Stimulated activated CD4-positive, alpha-beta T cell treated with anti-CD3 and anti-CD28 coated beads, Interleukin-1b, Interleukin-23, amount 100 ng/mL, for 24 hours (primary cell): ENCODE results near the gene RGS7.

Experiments
- DNase-seq, 4 experiments: peaks; one replicate each; pipeline ENCODE4 v3.0.0-alpha.2; 2020; ENCODE audit warnings: low read depth in 4 of 4, low spot score in 1 of 4

The RGS7 gene

GRCh38 chr1:240854367-240854766, 502.6 kb downstream of the RGS7 start:
- DNase-seq: no peak

- no peak for DNase-seq
Measured at GRCh38 chr1:240847325-240847724, 509.7 kb downstream of the RGS7 start.

- DNase-seq: no peak
Measured at GRCh38 chr1:240844486-240844885, 512.5 kb downstream of the RGS7 start.

- DNase-seq: no peak
Measured at GRCh38 chr1:240843798-240844197, 513.2 kb downstream of the RGS7 start.

GRCh38 chr1:240836271-240836670, 520.7 kb downstream of the RGS7 start:
- DNase-seq: no peak

GRCh38 chr1:240835291-240835690, 521.7 kb downstream of the RGS7 start:
- DNase-seq: no peak

- DNase-seq: no peak
Measured at GRCh38 chr1:240833075-240833474, 523.9 kb downstream of the RGS7 start.

- DNase-seq: no peak
Measured at GRCh38 chr1:240831922-240832321, 525.1 kb downstream of the RGS7 start.

GRCh38 chr1:240831191-240831631, 525.8 kb downstream of the RGS7 start:
- no peak for DNase-seq

GRCh38 chr1:240829487-240829886, 527.5 kb downstream of the RGS7 start:
- DNase-seq: no peak

GRCh38 chr1:240827786-240828185, 529.2 kb downstream of the RGS7 start:
- no peak for DNase-seq

GRCh38 chr1:240824238-240824637, 532.8 kb downstream of the RGS7 start:
- no peak for DNase-seq

GRCh38 chr1:240823357-240823756, 533.6 kb downstream of the RGS7 start:
- no peak for DNase-seq

- no peak for DNase-seq
Measured at GRCh38 chr1:240821925-240822324, 535.1 kb downstream of the RGS7 start.

- DNase-seq: no peak
Measured at GRCh38 chr1:240820816-240821215, 536.2 kb downstream of the RGS7 start.

GRCh38 chr1:240816472-240816871, 540.5 kb downstream of the RGS7 start:
- DNase-seq: no peak

- DNase-seq: no peak
Measured at GRCh38 chr1:240813720-240814119, 543.3 kb downstream of the RGS7 start.

- DNase-seq: no peak
Measured at GRCh38 chr1:240811256-240811655, 545.7 kb downstream of the RGS7 start.

- DNase-seq: no peak
Measured at GRCh38 chr1:240808381-240808780, 548.6 kb downstream of the RGS7 start.

- no peak for DNase-seq
Measured at GRCh38 chr1:240806200-240806745, 550.7 kb downstream of the RGS7 start.

GRCh38 chr1:240804475-240804874, 552.5 kb downstream of the RGS7 start:
- DNase-seq: no peak

GRCh38 chr1:240803151-240803550, 553.9 kb downstream of the RGS7 start:
- DNase-seq: no peak

GRCh38 chr1:240802271-240802670, 554.7 kb downstream of the RGS7 start:
- no peak for DNase-seq

- no peak for DNase-seq
Measured at GRCh38 chr1:240801442-240801841, 555.6 kb downstream of the RGS7 start.
